H1 (cell line): ENCODE results near the gene EIF2A. TPM values are rescaled to one million over a fixed set of nuclear protein-coding genes. Genes with fewer than 3 reads are reported as not detected.

ENCODE experiments used
- CREB1 ChIP-seq: IDR thresholded peaks from 2 replicates; pipeline ENCODE4 v1.6.1; 2012; ENCODE audit warnings: inconsistent platforms
- MAX ChIP-seq: IDR thresholded peaks from 2 replicates; pipeline ENCODE4 v1.6.1; 2012; ENCODE audit warnings: inconsistent platforms
- TEAD4 ChIP-seq: IDR thresholded peaks from 2 replicates; pipeline ENCODE4 v1.6.1; 2012; ENCODE audit warnings: low read depth, low read length, inconsistent platforms, mixed read lengths
- polyA plus RNA-seq, 7 experiments: library from polyadenylated mRNA; depleted of rRNA in 3 of 7; stranded (reverse) in 5 of 7; unstranded in 2 of 7; fragments of >200 nt in 5 of 7; fragments of 200-250 nt in 2 of 7; gene quantifications; 1 replicate in 5 of 7; 2 replicates in 1 of 7; 4 replicates in 1 of 7; pipeline versions ENCODE4 v1.2.1 to v1.2.3, GENCODE V29; 2011 to 2013; ENCODE audit warnings: missing spikeins in 2 of 7, mixed read lengths in 2 of 7
- total RNA-seq: library from RNA; stranded (reverse); fragmentation: NEBNext Ultra II Directional; extraction: Animal tissue kit (Norgen Biotek cat#: 25700); gene quantifications from 2 replicates; pipeline ENCODE4 v1.2.1, GENCODE V29; 2021
- TF ChIP-seq, protein P1 (sequence below): fragments of 300-600 bp; sonication (generic); IDR thresholded peaks from 2 replicates; pipeline ENCODE4 v1.7.1; 2012; ENCODE audit warnings: low read length, moderate library complexity, mild to moderate bottlenecking, inconsistent platforms; ENCODE audit not compliant: insufficient replicate concordance

EIF2A gene
- total and polyA plus RNA-seq, 2 of the 8 experiments (the other 6 are each of a cell fraction or from before 2014, with no cell fraction given): 59.3 to 91.6 TPM

DNA sequence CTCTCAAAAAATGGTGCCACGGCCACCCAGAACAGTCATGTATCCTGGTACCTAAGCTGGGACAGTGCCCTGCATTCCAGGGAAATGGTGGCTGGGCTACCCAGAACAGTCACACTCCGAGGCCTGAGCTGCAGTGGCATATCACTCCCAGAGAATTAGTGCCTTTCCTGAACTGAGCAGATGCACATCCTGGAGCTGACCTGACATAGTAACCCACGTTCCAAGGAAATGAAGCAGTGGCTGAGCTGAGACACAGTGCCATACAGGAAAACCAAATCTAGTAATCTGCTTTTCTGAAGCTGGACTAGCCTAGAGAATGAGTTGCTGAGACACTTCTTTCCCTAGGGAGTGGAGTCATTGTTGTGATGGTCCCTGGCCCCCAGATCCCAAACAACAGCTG is 42.1 kb upstream of the EIF2A start (continued):
- TF ChIP-seq, protein P1, sequence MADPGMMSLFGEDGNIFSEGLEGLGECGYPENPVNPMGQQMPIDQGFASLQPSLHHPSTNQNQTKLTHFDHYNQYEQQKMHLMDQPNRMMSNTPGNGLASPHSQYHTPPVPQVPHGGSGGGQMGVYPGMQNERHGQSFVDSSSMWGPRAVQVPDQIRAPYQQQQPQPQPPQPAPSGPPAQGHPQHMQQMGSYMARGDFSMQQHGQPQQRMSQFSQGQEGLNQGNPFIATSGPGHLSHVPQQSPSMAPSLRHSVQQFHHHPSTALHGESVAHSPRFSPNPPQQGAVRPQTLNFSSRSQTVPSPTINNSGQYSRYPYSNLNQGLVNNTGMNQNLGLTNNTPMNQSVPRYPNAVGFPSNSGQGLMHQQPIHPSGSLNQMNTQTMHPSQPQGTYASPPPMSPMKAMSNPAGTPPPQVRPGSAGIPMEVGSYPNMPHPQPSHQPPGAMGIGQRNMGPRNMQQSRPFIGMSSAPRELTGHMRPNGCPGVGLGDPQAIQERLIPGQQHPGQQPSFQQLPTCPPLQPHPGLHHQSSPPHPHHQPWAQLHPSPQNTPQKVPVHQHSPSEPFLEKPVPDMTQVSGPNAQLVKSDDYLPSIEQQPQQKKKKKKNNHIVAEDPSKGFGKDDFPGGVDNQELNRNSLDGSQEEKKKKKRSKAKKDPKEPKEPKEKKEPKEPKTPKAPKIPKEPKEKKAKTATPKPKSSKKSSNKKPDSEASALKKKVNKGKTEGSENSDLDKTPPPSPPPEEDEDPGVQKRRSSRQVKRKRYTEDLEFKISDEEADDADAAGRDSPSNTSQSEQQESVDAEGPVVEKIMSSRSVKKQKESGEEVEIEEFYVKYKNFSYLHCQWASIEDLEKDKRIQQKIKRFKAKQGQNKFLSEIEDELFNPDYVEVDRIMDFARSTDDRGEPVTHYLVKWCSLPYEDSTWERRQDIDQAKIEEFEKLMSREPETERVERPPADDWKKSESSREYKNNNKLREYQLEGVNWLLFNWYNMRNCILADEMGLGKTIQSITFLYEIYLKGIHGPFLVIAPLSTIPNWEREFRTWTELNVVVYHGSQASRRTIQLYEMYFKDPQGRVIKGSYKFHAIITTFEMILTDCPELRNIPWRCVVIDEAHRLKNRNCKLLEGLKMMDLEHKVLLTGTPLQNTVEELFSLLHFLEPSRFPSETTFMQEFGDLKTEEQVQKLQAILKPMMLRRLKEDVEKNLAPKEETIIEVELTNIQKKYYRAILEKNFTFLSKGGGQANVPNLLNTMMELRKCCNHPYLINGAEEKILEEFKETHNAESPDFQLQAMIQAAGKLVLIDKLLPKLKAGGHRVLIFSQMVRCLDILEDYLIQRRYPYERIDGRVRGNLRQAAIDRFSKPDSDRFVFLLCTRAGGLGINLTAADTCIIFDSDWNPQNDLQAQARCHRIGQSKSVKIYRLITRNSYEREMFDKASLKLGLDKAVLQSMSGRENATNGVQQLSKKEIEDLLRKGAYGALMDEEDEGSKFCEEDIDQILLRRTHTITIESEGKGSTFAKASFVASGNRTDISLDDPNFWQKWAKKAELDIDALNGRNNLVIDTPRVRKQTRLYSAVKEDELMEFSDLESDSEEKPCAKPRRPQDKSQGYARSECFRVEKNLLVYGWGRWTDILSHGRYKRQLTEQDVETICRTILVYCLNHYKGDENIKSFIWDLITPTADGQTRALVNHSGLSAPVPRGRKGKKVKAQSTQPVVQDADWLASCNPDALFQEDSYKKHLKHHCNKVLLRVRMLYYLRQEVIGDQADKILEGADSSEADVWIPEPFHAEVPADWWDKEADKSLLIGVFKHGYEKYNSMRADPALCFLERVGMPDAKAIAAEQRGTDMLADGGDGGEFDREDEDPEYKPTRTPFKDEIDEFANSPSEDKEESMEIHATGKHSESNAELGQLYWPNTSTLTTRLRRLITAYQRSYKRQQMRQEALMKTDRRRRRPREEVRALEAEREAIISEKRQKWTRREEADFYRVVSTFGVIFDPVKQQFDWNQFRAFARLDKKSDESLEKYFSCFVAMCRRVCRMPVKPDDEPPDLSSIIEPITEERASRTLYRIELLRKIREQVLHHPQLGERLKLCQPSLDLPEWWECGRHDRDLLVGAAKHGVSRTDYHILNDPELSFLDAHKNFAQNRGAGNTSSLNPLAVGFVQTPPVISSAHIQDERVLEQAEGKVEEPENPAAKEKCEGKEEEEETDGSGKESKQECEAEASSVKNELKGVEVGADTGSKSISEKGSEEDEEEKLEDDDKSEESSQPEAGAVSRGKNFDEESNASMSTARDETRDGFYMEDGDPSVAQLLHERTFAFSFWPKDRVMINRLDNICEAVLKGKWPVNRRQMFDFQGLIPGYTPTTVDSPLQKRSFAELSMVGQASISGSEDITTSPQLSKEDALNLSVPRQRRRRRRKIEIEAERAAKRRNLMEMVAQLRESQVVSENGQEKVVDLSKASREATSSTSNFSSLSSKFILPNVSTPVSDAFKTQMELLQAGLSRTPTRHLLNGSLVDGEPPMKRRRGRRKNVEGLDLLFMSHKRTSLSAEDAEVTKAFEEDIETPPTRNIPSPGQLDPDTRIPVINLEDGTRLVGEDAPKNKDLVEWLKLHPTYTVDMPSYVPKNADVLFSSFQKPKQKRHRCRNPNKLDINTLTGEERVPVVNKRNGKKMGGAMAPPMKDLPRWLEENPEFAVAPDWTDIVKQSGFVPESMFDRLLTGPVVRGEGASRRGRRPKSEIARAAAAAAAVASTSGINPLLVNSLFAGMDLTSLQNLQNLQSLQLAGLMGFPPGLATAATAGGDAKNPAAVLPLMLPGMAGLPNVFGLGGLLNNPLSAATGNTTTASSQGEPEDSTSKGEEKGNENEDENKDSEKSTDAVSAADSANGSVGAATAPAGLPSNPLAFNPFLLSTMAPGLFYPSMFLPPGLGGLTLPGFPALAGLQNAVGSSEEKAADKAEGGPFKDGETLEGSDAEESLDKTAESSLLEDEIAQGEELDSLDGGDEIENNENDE: no peak
- TF ChIP-seq CREB1 (no peak), TEAD4 (no peak), MAX (no peak)
- TF ChIP-seq, all 59 proteins: peak for 0
